Hepatocyte (in vitro differentiated cells): ENCODE measurements around the gene RPP14.

ENCODE experiments used
- CTCF ChIP-seq: fragments of 200-600 bp; sonication (generic); IDR thresholded peaks from 2 replicates; pipeline ENCODE4 v1.5.1; 2016; ENCODE audit warnings: antibody characterized with exemption, mild to moderate bottlenecking; ENCODE audit not compliant: poor library complexity
- EZH2 ChIP-seq: fragments of 200-600 bp; sonication (generic); IDR thresholded peaks from 2 replicates; pipeline ENCODE4 v1.6.1; 2016; ENCODE audit warnings: antibody characterized with exemption, mild to moderate bottlenecking, borderline replicate concordance
- EZH2phosphoT487 ChIP-seq: fragments of 200-600 bp; sonication (generic); IDR thresholded peaks from one replicate; pipeline ENCODE4 v1.6.1; 2018; ENCODE audit warnings: antibody characterized with exemption, mild to moderate bottlenecking, low read depth, moderate library complexity; ENCODE audit not compliant: unreplicated experiment, severe bottlenecking

- TF ChIP-seq CTCF (no peak), EZH2 (no peak), EZH2phosphoT487 (no peak)
These were observed 51.4 kb downstream of the RPP14 start for GRCh38 chr3:58357402-58357801.
